ENCODE results near the gene MYH15.

DNA sequence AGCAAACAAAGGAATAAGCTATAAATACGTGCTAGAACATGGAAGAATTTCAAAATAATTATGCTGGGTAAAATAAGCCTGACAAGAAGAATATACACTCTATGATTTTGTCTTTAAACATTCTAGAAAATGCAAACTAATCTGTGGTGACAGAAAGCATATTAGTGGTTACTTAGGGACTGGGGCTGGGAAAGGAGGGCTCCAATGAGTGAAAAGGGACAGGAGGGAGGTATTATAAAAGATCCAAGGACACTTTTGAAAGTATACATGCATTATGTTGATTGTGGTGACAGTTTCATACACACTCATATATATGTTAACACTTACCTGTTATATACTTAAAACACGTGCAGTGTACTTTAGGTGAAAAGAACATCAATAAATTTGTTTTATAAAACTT, 23.0 kb downstream of the MYH15 start:
- TF ChIP-seq EZH2 (IDR thresholded peaks at IDR 0.05) (no peak), POLR2AphosphoS5 (IDR thresholded peaks at IDR 0.05; ENCODE audit: borderline replicate concordance, low read depth, low read length) (no peak), FOXP2 (optimal IDR thresholded peaks at IDR 0.05; ENCODE audit: control extremely low read depth, extremely low read length, insufficient read depth) (no peak)

Data from SK-N-MC (cell line).